ENCODE data around the gene KRTAP10-12. TPM values are rescaled to one million over a fixed set of nuclear protein-coding genes. Genes with fewer than 3 reads are reported as not detected.

KRTAP10-12 gene
- polyA plus RNA-seq, 1 donor: not detected

DNA sequence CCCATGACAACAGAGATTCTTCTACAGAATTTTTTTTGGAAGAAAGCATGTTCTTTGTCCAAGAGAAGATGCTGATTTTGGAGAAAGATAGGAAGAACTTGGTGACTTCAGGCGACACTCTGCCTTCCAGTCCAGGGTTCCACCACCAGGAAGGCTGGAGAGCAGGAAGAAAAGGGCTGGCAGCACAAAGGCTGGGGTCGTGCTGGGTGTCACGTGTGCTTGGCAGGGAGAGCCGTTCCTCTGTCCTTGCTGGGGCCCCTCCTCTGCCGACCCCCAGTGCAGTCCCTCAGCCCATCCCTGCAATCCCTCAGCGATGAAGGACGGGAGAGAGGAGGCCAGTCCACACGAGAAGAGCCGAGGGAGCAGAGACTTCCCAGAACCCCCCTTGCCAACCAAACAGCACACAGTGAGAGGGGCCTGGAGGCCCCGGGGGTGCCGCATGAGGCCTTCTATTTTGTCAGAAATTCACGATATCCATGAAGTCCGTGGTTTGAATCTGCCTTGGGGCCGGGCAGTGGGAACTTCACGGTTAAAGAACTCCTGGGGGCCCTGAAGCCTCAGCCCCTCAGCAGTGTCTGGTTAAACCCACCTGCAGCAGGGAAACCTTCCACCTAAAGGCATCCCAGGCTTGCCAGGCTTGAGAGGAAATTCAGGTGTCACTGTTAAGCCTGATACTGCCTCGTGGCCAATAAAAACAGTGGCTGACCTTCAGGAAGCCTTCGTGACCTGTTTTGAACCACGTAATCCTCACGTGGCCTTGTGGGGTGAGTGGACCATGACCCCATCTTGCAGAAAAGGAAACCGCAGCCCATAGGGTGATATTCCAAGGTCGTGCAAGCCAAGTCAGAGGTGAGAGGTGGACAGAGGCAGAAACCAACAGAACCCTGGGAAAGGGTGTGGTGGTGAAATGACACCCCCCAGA lies 3.4 kb downstream of the KRTAP10-12 start:
- DNase-seq: no peak
- WGBS (ENCODE audit: insufficient coverage, low lambda C conversion rate): no CpG with 5 or more reads among the region's 21 CpGs
- Histone ChIP-seq H3K4me1 (ENCODE audit: control insufficient read depth, insufficient read depth, low read length) (peaks cover 8% of the 10 kb centered on the region), H3K36me3 (ENCODE audit: control insufficient read depth, insufficient read depth, low read length) (no peaks in the 10 kb centered on the region), H3K9me3 (ENCODE audit: control insufficient read depth, low read depth, low read length) (no peaks in the 10 kb centered on the region), H3K27ac (ENCODE audit: low read length) (no peak overlapping the region), H3K4me3 (ENCODE audit: low read length) (no peak overlapping the region), H3K27me3 (ENCODE audit: control insufficient read depth, insufficient read depth, low read length) (peaks cover 69% of the 10 kb centered on the region)

DNA sequence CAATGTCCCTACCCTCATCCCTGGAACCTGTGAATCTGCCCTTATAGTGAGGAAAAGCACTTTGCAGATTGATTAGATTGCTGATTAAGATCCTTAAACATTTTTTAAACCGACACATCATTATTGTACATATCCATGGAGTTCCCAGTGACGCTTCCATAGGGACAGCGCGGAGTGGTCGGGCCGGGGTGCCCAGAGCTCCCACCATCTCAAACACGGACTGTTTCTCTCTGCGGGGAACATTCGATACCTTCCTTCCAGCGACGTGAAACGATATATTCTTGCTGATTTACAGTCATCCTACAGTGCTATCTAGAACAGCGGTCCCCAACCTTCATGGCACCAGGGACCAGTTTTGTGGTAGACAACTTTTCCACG lies 4.0 kb downstream of the KRTAP10-12 start:
- 100% methylated on average over 1 of the region's 14 CpGs for WGBS (ENCODE audit: insufficient coverage, low lambda C conversion rate)

DNA sequence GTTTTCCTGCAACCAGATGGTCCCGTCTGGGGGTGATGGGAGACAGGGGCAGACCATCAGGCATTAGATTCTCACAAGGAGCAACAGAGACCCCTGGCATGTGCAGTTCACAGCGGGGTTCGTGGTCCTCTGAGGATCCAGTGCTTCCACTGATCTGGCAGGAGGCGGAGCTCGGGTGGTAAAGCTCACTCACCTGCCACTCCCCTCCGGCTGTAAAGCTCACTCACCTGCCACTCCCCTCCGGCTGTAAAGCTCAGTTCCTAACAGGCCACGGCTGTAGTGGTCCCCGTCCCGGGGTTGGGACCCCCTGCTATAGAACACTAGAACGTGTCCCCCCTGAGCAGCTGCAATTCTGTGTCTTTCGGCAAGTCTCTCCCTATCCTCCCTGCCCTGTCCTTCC lies 4.6 kb downstream of the KRTAP10-12 start:
- H3K4me3 ChIP-seq (ENCODE audit: low read length): no peak overlapping the region
- H3K27me3 ChIP-seq (ENCODE audit: control insufficient read depth, insufficient read depth, low read length): peaks cover 73% of the 10 kb centered on the region
- H3K9me3 ChIP-seq (ENCODE audit: control insufficient read depth, low read depth, low read length): peaks cover 7% of the 10 kb centered on the region
- no peak for DNase-seq
- H3K4me1 ChIP-seq (ENCODE audit: control insufficient read depth, insufficient read depth, low read length): peaks cover 8% of the 10 kb centered on the region
- WGBS (ENCODE audit: insufficient coverage, low lambda C conversion rate): no CpG with 5 or more reads among the region's 12 CpGs
- no peak overlapping the region for H3K27ac ChIP-seq (ENCODE audit: low read length)
- no peaks in the 10 kb centered on the region for H3K36me3 ChIP-seq (ENCODE audit: control insufficient read depth, insufficient read depth, low read length)

More for the DNA sequence above, 4.0 kb downstream of the KRTAP10-12 start:
- H3K9me3 ChIP-seq (ENCODE audit: control insufficient read depth, low read depth, low read length): peaks cover 1% of the 10 kb centered on the region
- no peak for DNase-seq
- H3K27me3 ChIP-seq (ENCODE audit: control insufficient read depth, insufficient read depth, low read length): peaks cover 72% of the 10 kb centered on the region
- no peak overlapping the region for H3K27ac ChIP-seq (ENCODE audit: low read length)
- no peak overlapping the region for H3K4me3 ChIP-seq (ENCODE audit: low read length)
- no peaks in the 10 kb centered on the region for H3K36me3 ChIP-seq (ENCODE audit: control insufficient read depth, insufficient read depth, low read length)
- peaks cover 8% of the 10 kb centered on the region for H3K4me1 ChIP-seq (ENCODE audit: control insufficient read depth, insufficient read depth, low read length)

DNA sequence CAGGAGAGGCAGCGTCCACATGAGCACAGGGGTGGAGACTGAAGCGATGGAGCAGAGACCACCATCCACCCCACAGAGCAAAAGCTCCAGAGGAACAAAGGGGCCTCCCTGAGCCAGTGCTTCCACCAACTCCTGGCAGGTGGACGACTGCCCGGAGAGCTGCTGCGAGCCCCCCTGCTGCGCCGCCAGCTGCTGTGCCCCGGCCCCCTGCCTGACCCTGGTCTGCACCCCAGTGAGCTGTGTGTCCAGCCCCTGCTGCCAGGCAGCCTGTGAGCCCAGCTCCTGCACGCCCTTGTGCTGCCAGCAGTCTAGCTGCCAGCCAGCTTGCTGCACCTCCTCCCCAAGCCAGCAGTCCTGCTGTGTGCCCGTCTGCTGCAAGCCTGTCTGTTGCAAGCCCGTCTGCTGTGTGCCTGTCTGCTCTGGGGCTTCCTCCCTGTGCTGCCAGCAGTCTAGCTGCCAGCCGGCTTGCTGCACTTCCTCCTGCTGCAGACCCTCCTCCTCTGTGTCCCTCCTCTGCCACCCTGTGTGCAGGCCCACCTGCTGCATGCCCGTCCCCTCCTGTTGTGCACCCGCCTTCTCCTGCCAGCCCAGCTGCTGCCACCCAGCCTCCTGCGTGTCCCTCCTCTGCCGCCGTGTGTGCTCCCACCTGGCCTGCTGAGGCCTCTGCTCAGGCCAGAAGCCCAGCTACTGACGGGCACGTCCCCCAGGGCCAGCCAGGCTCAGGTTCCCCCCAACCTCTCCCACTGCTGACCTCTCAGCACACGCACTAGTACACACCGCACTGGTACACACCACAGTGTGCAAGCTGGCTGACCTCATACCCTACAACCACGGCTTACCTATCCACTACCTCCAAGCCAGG lies 5.4 kb downstream of the KRTAP10-12 start:
- DNase-seq: no peak
- H3K27ac ChIP-seq (ENCODE audit: low read length): no peak overlapping the region
- H3K4me1 ChIP-seq (ENCODE audit: control insufficient read depth, insufficient read depth, low read length): peaks cover 8% of the 10 kb centered on the region
- H3K27me3 ChIP-seq (ENCODE audit: control insufficient read depth, insufficient read depth, low read length): peaks cover 80% of the 10 kb centered on the region
- no peaks in the 10 kb centered on the region for H3K36me3 ChIP-seq (ENCODE audit: control insufficient read depth, insufficient read depth, low read length)
- H3K9me3 ChIP-seq (ENCODE audit: control insufficient read depth, low read depth, low read length): peaks cover 7% of the 10 kb centered on the region
- WGBS (ENCODE audit: insufficient coverage, low lambda C conversion rate): no CpG with 5 or more reads among the region's 22 CpGs
- H3K4me3 ChIP-seq (ENCODE audit: low read length): no peak overlapping the region

DNA sequence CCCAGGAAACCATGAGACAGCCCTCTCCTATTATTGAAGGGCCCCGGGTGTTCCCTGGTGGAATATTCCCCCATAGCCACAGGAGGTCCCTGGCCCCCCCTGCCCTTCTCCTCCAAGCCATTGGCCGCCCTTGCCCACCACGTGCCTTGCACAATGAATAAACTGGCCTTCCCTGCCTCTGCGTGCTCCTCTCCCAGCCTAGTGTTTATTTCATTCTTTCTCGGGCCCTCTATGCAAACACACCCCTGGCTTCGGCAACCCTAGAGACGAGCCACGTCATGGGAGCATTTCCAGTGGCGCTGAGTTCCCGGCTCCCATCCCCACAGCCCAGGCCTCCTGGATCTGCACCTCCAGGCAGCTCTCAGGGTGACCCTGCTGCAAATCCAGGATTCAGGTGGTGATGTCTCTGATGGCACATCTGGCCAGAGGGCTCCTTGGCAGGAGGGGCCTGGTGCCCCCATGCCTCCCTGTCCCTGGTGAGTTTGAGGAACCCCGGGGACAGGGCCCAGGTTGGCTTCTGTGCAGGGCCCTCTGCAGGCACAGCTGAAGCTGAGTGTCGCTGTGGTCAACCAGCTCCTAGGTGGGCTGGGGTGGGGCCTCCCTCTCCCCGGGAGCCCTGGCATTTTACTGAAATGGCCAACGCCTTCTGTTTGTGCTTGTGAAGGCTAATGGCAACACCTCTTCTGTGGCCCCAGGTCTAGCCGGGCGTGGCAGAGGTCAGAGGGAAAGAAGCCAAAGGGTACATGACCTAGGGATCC lies 6.2 kb downstream of the KRTAP10-12 start:
- Histone ChIP-seq H3K27ac (ENCODE audit: low read length) (no peak overlapping the region), H3K4me3 (ENCODE audit: low read length) (no peak overlapping the region), H3K9me3 (ENCODE audit: control insufficient read depth, low read depth, low read length) (peaks cover 7% of the 10 kb centered on the region), H3K4me1 (ENCODE audit: control insufficient read depth, insufficient read depth, low read length) (peaks cover 7% of the 10 kb centered on the region), H3K27me3 (ENCODE audit: control insufficient read depth, insufficient read depth, low read length) (peaks cover 81% of the 10 kb centered on the region), H3K36me3 (ENCODE audit: control insufficient read depth, insufficient read depth, low read length) (no peaks in the 10 kb centered on the region)
- WGBS (ENCODE audit: insufficient coverage, low lambda C conversion rate): no CpG with 5 or more reads among the region's 16 CpGs
- no peak for DNase-seq

DNA sequence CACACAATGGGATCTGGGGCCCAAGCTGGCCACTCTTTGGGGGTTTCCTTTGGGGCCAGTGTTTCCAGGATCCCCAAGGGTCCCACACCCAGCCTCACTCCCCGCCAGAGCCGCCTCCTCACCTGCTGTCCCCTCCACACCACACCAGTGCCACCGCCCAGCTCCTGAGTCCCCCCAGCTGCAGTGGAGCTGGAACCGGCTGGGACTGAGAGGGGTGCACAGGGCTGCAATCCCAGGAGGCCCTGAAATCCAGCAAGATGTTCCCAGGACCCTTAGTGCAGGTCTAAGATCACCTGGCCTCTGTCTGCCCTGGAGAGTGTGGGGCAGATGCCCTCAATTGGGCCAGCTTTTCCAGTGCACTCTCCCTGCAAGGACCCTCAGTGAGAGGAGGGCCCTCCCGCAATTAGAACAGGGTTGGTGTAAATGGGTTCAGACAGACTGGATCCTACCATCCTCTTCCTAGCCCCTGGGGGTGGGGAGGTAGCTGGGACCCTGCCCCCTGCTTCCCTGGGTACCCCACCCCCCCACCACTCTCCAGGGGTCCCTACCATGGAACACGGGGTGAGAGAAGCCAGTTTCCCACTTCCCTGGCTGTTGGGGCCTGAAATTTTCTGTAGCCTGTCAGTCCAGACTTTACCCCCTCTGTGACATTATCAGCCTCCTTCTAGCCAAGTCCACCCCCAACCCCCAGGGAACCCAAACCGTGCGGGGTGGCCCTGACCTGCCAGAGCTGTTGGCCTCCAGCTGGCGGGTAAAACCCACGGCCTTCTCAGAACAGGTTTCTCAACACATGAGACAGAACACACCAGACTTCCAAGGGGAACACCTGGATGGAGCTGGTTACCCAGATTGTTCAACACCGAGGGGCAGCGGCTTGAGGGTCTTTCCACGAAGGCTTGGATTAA lies 7.0 kb downstream of the KRTAP10-12 start:
- H3K27ac ChIP-seq (ENCODE audit: low read length): no peak overlapping the region
- H3K4me3 ChIP-seq (ENCODE audit: low read length): no peak overlapping the region
- H3K36me3 ChIP-seq (ENCODE audit: control insufficient read depth, insufficient read depth, low read length): no peaks in the 10 kb centered on the region
- H3K4me1 ChIP-seq (ENCODE audit: control insufficient read depth, insufficient read depth, low read length): peaks cover 2% of the 10 kb centered on the region
- WGBS (ENCODE audit: insufficient coverage, low lambda C conversion rate): no CpG with 5 or more reads among the region's 13 CpGs
- peaks cover 7% of the 10 kb centered on the region for H3K9me3 ChIP-seq (ENCODE audit: control insufficient read depth, low read depth, low read length)
- no peak for DNase-seq
- peaks cover 82% of the 10 kb centered on the region for H3K27me3 ChIP-seq (ENCODE audit: control insufficient read depth, insufficient read depth, low read length)

DNA sequence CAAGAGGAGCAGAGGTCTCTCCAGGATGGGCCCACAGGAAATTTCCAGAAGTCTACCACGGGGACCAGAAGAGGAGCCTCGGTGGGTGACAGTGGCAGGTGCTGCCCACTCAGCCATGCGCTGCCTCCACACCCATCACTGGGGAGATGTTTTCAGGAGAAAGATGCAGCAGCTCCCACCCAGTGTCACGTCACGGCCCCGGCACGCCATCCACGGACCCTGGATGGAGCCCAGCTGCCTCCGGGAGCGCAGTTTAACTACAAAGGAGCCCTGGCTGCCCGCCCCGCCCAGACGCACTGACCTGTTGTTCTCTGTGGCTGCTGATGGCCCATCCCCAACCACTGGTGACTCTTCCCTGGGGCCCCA lies 7.6 kb downstream of the KRTAP10-12 start:
- no CpG with 5 or more reads among the region's 13 CpGs for WGBS (ENCODE audit: insufficient coverage, low lambda C conversion rate)

DNA sequence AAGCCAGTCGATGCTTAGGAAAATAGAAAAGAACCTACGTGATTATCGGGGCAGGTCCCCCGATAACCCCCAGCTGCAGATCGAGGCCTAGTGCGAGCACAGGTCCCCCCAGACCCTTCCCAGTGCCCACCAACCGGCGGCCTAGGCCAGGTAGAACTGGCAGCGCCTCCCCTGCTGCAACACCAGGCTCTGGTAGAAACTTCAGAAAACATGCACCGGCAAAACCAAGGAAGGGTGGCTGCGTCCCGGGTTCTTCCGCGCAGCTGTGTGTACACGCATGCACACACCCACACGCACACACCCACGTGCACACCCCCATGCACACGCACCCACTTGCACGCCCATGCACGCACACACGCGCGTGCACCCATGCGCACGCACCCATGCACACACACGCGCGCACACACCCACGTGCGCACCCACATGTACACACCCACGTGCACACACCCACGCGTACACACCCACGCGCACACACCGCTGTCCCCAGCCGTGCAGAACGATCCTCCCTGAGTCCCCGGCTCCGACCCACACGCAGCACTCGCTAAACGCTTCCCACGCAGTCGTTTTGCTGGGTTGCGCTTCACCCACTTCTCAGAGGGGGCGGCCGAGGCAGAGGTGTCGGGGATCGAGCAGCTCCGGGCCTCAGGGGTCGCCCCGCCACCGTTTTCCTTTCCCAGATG lies 9.2 kb downstream of the KRTAP10-12 start:
- DNase-seq: no peak
- Histone ChIP-seq H3K4me1 (ENCODE audit: control insufficient read depth, insufficient read depth, low read length) (peaks cover 8% of the 10 kb centered on the region), H3K4me3 (ENCODE audit: low read length) (no peak overlapping the region), H3K9me3 (ENCODE audit: control insufficient read depth, low read depth, low read length) (peaks cover 11% of the 10 kb centered on the region), H3K27me3 (ENCODE audit: control insufficient read depth, insufficient read depth, low read length) (peaks cover 88% of the 10 kb centered on the region), H3K36me3 (ENCODE audit: control insufficient read depth, insufficient read depth, low read length) (no peaks in the 10 kb centered on the region), H3K27ac (ENCODE audit: low read length) (no peak overlapping the region)
- no CpG with 5 or more reads among the region's 54 CpGs for WGBS (ENCODE audit: insufficient coverage, low lambda C conversion rate)

More for the DNA sequence above, 7.6 kb downstream of the KRTAP10-12 start:
- Histone ChIP-seq H3K9me3 (ENCODE audit: control insufficient read depth, low read depth, low read length) (peaks cover 11% of the 10 kb centered on the region), H3K27ac (ENCODE audit: low read length) (no peak overlapping the region), H3K27me3 (ENCODE audit: control insufficient read depth, insufficient read depth, low read length) (peaks cover 85% of the 10 kb centered on the region), H3K36me3 (ENCODE audit: control insufficient read depth, insufficient read depth, low read length) (no peaks in the 10 kb centered on the region), H3K4me1 (ENCODE audit: control insufficient read depth, insufficient read depth, low read length) (peaks cover 2% of the 10 kb centered on the region), H3K4me3 (ENCODE audit: low read length) (no peak overlapping the region)
- no peak for DNase-seq

Data from large intestine (tissue), 3 donors.